ENCODE data around the gene CAPZB.

CAPZB gene

GRCh38 chr1:19363536-19364152, 121.7 kb downstream of the CAPZB start:
- no peak for DNase-seq

GRCh38 chr1:19361611-19362147, 123.7 kb downstream of the CAPZB start:
- no peak for DNase-seq

- DNase-seq, result no peak
Measured at GRCh38 chr1:19360843-19361610, 124.3 kb downstream of the CAPZB start.

GRCh38 chr1:19360432-19360831, 124.9 kb downstream of the CAPZB start:
- DNase-seq, result no peak

GRCh38 chr1:19360016-19360415, 125.3 kb downstream of the CAPZB start:
- DNase-seq, result no peak

- no peak for DNase-seq
Measured at GRCh38 chr1:19359357-19359756, 126.0 kb downstream of the CAPZB start.

- DNase-seq, result no peak
Measured at GRCh38 chr1:19358710-19359109, 126.6 kb downstream of the CAPZB start.

- DNase-seq, result no peak
Measured at GRCh38 chr1:19357299-19357986, 127.9 kb downstream of the CAPZB start.

GRCh38 chr1:19356266-19356665, 129.1 kb downstream of the CAPZB start:
- DNase-seq, result no peak

GRCh38 chr1:19354531-19354981, 130.8 kb downstream of the CAPZB start:
- no peak for DNase-seq

GRCh38 chr1:19353596-19353995, 131.7 kb downstream of the CAPZB start:
- no peak for DNase-seq

GRCh38 chr1:19352839-19353238, 132.5 kb downstream of the CAPZB start:
- no peak for DNase-seq

GRCh38 chr1:19351873-19352272, 133.5 kb downstream of the CAPZB start:
- DNase-seq, result no peak

GRCh38 chr1:19350566-19350965, 134.8 kb downstream of the CAPZB start:
- no peak for DNase-seq

GRCh38 chr1:19349999-19350398, 135.3 kb downstream of the CAPZB start:
- DNase-seq, result no peak

GRCh38 chr1:19348441-19349198, 136.7 kb downstream of the CAPZB start:
- DNase-seq, result no peak

- no peak for DNase-seq
Measured at GRCh38 chr1:19347533-19348172, 137.7 kb downstream of the CAPZB start.

- DNase-seq, result no peak
Measured at GRCh38 chr1:19346026-19346425, 139.3 kb downstream of the CAPZB start.

- DNase-seq, result no peak
Measured at GRCh38 chr1:19345391-19345790, 139.9 kb downstream of the CAPZB start.

GRCh38 chr1:19344831-19345230, 140.5 kb downstream of the CAPZB start:
- DNase-seq, result no peak

GRCh38 chr1:19344372-19344810, 140.9 kb downstream of the CAPZB start:
- peak; percentile 49 for DNase-seq

GRCh38 chr1:19343617-19344350, 141.6 kb downstream of the CAPZB start:
- DNase-seq, result no peak

Data from stimulated activated CD4-positive, alpha-beta T cell treated with anti-CD3 and anti-CD28 coated beads, Interleukin-12 subunit alpha, Interleukin-12 subunit beta, amount 100 ng/mL, for 4 hours (primary cell).